ENCODE measurements around the gene C7orf57.
"Not testable (repeated sequence)": the region's sequence is repeated elsewhere in the genome, so short reads cannot be mapped to it uniquely, and the experiment has no call there.

C7orf57 gene

GRCh38 chr7:47992446-47992845, 42.9 kb upstream of the C7orf57 start:
- no peak overlapping the region for H3K4me3 ChIP-seq (replicated peaks; ENCODE audit: low read depth, low read length)
- TF ChIP-seq CTCF (IDR thresholded peaks at IDR 0.05; ENCODE audit: low read depth, low read length, missing control alignments) = no peak
- DNase-seq (ENCODE audit: extremely low read depth, low read depth) = no peak

DNA sequence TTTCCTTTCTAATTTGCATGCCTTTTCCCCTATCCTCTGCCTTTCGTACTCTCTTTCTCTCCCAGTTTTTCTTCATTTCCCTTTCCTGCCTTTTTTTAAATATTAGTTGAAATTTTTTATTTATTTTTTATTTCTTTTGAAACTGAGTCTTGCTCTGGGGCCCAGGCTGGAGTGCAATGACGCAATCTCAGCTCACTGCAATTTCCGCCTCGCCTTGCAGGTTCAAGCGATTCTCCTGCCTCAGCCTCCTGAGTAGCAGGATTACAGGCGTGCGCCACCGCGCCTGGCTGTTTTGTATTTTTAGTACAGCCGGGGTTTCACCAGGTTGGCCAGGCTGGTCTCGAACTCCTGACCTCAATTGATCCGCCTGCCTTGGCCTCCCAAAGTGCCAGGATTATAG, 35.9 kb upstream of the C7orf57 start:
- no peak for DNase-seq (ENCODE audit: extremely low read depth, low read depth)
- H3K4me3 ChIP-seq (replicated peaks; ENCODE audit: low read depth, low read length) = no peak overlapping the region
- no peak for TF ChIP-seq CTCF (IDR thresholded peaks at IDR 0.05; ENCODE audit: low read depth, low read length, missing control alignments)

DNA sequence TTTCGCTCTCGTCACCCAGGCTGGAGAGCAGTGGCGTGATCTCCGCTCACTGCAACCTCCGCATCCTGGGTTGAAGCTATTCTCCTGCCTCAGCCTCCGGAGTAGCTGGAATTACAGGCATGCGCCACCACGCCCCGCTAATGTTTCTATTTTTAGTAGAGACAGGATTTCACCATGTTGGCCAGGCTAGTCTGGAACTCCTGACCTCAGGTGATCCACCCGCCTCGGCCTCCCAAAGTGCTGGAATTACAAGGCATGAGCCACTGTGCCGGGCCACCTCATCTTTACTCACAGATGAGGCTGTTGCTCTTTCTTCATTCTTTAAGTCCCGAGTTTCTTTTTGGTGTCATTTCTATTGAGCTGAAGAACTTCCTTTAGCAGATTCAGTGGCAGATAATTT, 35.2 kb upstream of the C7orf57 start:
- DNase-seq (ENCODE audit: extremely low read depth, low read depth); H3K4me3 ChIP-seq (replicated peaks; ENCODE audit: low read depth, low read length): not testable (repeated sequence)

DNA sequence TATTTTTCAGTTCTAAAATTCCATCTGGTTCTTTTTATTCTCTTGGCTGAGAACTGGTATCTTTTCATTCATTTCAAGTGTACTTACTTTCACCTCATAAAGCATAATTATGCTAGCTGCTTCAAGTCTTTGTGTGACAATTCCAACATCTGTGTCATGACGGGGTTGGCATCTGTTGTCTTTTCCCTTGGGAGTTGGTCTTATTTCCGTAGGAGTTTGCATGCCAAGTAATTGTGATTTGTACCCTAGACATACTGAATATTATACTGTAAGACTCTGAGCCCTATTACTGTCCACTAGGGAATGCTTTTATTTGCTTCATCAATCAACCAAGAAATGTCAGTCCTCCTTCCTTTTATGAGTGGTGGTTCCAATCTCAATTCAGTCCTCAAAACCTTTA, 31.3 kb upstream of the C7orf57 start:
- no peak for TF ChIP-seq CTCF (IDR thresholded peaks at IDR 0.05; ENCODE audit: low read depth, low read length, missing control alignments)
- no peak for DNase-seq (ENCODE audit: extremely low read depth, low read depth)
- H3K4me3 ChIP-seq (replicated peaks; ENCODE audit: low read depth, low read length) = no peak overlapping the region

- H3K4me3 ChIP-seq (replicated peaks; ENCODE audit: low read depth, low read length) = no peak overlapping the region
- DNase-seq (ENCODE audit: extremely low read depth, low read depth) = no peak
- TF ChIP-seq CTCF (IDR thresholded peaks at IDR 0.05; ENCODE audit: low read depth, low read length, missing control alignments) = no peak
Measured at GRCh38 chr7:48004638-48005037, 30.7 kb upstream of the C7orf57 start.

DNA sequence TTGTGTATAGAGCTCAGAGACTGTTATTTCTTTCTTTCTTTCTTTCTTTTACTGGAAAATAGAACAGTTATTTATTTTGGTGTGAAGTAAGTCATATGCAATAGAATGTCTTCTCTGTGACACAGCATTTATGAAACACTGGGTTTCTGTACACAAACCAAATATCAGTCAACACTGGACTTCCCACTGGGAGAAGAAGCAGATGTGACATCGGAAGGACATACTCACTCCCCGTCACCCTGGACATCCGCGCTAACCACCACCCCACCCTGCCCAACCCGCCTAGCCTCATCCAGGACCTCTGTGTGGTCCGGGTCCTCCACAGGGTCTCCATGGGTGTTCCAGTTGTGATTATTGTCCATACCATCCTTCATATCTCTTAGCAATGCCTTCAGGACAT, 28.5 kb upstream of the C7orf57 start:
- TF ChIP-seq CTCF (IDR thresholded peaks at IDR 0.05; ENCODE audit: low read depth, low read length, missing control alignments) = no peak
- no peak for DNase-seq (ENCODE audit: extremely low read depth, low read depth)
- H3K4me3 ChIP-seq (replicated peaks; ENCODE audit: low read depth, low read length) = no peak overlapping the region

DNA sequence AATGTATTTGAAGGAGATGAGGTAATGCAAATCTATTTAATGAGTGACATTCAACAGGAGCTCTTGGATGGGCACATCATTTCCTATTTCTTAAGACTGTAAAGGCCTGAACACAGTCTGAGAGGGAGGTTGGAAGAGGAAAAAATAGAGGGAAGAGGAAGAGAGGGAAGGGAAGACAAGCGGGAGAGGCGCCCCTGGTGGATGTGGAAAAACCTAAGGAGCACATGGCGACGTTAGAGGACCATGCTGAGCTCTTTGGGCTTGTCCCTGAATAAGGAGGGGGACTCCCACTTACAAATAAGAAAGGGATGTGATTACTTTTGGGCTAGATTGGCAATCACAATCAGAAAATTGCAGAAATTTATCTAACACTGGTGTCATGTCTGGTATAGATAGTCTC, 26.1 kb upstream of the C7orf57 start:
- TF ChIP-seq CTCF (IDR thresholded peaks at IDR 0.05; ENCODE audit: low read depth, low read length, missing control alignments) = no peak
- DNase-seq (ENCODE audit: extremely low read depth, low read depth) = no peak
- H3K4me3 ChIP-seq (replicated peaks; ENCODE audit: low read depth, low read length) = no peak overlapping the region

All from HFF-Myc (cell line).